ENCODE results near the gene SPRR2D.
"Not testable (repeated sequence)": the region's sequence is repeated elsewhere in the genome, so short reads cannot be mapped to it uniquely, and the experiment has no call there.

DNA sequence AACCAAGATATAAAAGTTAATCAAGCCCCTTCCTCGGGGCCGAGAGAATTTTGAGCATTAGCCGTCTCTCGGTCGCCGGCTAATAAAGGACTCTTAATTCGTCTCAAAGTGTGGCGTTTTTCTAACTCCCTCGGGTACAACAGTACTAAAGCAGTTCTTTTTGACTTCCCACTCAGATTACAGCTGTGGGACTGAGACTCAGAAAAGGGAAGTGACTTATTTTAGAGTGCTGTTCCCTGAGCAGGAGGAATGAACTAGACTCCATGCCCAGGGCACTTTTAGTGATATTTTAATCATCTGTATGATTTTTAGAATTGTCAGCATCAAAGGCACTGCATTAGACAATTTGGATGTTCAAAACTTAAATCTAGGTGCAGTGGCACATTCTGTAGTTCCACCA is 18.6 kb downstream of the SPRR2D start:
- TF ChIP-seq EZH2 (IDR thresholded peaks at IDR 0.05; ENCODE audit: low read depth, unreplicated experiment); POLR2AphosphoS5 (IDR thresholded peaks at IDR 0.05; ENCODE audit: low read depth); CREB1 (CRISPR knock-in tag; IDR thresholded peaks at IDR 0.05; ENCODE audit: low read depth); EZH2phosphoT487 (IDR thresholded peaks at IDR 0.05; ENCODE audit: unreplicated experiment); JUNB (IDR thresholded peaks at IDR 0.05; ENCODE audit: unreplicated experiment); ZNF331 (CRISPR knock-in tag; IDR thresholded peaks at IDR 0.05; ENCODE audit: low read depth); NANOG (IDR thresholded peaks at IDR 0.05; ENCODE audit: borderline replicate concordance); ZNF114 (CRISPR knock-in tag; IDR thresholded peaks at IDR 0.05); STAT1 (IDR thresholded peaks at IDR 0.05; ENCODE audit: unreplicated experiment): not testable (repeated sequence)
- TF ChIP-seq, protein P1, sequence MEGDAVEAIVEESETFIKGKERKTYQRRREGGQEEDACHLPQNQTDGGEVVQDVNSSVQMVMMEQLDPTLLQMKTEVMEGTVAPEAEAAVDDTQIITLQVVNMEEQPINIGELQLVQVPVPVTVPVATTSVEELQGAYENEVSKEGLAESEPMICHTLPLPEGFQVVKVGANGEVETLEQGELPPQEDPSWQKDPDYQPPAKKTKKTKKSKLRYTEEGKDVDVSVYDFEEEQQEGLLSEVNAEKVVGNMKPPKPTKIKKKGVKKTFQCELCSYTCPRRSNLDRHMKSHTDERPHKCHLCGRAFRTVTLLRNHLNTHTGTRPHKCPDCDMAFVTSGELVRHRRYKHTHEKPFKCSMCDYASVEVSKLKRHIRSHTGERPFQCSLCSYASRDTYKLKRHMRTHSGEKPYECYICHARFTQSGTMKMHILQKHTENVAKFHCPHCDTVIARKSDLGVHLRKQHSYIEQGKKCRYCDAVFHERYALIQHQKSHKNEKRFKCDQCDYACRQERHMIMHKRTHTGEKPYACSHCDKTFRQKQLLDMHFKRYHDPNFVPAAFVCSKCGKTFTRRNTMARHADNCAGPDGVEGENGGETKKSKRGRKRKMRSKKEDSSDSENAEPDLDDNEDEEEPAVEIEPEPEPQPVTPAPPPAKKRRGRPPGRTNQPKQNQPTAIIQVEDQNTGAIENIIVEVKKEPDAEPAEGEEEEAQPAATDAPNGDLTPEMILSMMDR (conservative IDR thresholded peaks at IDR 0.05; ENCODE audit: low read depth in 2 of 2) = not testable (repeated sequence)
- TF ChIP-seq, protein P2, sequence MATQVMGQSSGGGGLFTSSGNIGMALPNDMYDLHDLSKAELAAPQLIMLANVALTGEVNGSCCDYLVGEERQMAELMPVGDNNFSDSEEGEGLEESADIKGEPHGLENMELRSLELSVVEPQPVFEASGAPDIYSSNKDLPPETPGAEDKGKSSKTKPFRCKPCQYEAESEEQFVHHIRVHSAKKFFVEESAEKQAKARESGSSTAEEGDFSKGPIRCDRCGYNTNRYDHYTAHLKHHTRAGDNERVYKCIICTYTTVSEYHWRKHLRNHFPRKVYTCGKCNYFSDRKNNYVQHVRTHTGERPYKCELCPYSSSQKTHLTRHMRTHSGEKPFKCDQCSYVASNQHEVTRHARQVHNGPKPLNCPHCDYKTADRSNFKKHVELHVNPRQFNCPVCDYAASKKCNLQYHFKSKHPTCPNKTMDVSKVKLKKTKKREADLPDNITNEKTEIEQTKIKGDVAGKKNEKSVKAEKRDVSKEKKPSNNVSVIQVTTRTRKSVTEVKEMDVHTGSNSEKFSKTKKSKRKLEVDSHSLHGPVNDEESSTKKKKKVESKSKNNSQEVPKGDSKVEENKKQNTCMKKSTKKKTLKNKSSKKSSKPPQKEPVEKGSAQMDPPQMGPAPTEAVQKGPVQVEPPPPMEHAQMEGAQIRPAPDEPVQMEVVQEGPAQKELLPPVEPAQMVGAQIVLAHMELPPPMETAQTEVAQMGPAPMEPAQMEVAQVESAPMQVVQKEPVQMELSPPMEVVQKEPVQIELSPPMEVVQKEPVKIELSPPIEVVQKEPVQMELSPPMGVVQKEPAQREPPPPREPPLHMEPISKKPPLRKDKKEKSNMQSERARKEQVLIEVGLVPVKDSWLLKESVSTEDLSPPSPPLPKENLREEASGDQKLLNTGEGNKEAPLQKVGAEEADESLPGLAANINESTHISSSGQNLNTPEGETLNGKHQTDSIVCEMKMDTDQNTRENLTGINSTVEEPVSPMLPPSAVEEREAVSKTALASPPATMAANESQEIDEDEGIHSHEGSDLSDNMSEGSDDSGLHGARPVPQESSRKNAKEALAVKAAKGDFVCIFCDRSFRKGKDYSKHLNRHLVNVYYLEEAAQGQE (IDR thresholded peaks at IDR 0.05; ENCODE audit: unreplicated experiment) = not testable (repeated sequence)
- TF ChIP-seq, protein P3, sequence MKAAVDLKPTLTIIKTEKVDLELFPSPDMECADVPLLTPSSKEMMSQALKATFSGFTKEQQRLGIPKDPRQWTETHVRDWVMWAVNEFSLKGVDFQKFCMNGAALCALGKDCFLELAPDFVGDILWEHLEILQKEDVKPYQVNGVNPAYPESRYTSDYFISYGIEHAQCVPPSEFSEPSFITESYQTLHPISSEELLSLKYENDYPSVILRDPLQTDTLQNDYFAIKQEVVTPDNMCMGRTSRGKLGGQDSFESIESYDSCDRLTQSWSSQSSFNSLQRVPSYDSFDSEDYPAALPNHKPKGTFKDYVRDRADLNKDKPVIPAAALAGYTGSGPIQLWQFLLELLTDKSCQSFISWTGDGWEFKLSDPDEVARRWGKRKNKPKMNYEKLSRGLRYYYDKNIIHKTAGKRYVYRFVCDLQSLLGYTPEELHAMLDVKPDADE (IDR thresholded peaks at IDR 0.05) = not testable (repeated sequence)
- TF ChIP-seq, protein P4, sequence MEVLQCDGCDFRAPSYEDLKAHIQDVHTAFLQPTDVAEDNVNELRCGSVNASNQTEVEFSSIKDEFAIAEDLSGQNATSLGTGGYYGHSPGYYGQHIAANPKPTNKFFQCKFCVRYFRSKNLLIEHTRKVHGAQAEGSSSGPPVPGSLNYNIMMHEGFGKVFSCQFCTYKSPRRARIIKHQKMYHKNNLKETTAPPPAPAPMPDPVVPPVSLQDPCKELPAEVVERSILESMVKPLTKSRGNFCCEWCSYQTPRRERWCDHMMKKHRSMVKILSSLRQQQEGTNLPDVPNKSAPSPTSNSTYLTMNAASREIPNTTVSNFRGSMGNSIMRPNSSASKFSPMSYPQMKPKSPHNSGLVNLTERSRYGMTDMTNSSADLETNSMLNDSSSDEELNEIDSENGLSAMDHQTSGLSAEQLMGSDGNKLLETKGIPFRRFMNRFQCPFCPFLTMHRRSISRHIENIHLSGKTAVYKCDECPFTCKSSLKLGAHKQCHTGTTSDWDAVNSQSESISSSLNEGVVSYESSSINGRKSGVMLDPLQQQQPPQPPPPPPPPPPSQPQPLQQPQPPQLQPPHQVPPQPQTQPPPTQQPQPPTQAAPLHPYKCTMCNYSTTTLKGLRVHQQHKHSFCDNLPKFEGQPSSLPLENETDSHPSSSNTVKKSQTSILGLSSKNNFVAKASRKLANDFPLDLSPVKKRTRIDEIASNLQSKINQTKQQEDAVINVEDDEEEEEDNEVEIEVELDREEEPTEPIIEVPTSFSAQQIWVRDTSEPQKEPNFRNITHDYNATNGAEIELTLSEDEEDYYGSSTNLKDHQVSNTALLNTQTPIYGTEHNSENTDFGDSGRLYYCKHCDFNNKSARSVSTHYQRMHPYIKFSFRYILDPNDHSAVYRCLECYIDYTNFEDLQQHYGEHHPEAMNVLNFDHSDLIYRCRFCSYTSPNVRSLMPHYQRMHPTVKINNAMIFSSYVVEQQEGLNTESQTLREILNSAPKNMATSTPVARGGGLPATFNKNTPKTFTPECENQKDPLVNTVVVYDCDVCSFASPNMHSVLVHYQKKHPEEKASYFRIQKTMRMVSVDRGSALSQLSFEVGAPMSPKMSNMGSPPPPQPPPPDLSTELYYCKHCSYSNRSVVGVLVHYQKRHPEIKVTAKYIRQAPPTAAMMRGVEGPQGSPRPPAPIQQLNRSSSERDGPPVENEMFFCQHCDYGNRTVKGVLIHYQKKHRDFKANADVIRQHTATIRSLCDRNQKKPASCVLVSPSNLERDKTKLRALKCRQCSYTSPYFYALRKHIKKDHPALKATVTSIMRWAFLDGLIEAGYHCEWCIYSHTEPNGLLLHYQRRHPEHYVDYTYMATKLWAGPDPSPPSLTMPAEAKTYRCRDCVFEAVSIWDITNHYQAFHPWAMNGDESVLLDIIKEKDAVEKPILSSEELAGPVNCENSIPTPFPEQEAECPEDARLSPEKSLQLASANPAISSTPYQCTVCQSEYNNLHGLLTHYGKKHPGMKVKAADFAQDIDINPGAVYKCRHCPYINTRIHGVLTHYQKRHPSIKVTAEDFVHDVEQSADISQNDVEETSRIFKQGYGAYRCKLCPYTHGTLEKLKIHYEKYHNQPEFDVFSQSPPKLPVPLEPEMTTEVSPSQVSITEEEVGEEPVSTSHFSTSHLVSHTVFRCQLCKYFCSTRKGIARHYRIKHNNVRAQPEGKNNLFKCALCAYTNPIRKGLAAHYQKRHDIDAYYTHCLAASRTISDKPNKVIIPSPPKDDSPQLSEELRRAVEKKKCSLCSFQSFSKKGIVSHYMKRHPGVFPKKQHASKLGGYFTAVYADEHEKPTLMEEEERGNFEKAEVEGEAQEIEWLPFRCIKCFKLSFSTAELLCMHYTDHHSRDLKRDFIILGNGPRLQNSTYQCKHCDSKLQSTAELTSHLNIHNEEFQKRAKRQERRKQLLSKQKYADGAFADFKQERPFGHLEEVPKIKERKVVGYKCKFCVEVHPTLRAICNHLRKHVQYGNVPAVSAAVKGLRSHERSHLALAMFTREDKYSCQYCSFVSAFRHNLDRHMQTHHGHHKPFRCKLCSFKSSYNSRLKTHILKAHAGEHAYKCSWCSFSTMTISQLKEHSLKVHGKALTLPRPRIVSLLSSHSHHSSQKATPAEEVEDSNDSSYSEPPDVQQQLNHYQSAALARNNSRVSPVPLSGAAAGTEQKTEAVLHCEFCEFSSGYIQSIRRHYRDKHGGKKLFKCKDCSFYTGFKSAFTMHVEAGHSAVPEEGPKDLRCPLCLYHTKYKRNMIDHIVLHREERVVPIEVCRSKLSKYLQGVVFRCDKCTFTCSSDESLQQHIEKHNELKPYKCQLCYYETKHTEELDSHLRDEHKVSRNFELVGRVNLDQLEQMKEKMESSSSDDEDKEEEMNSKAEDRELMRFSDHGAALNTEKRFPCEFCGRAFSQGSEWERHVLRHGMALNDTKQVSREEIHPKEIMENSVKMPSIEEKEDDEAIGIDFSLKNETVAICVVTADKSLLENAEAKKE (CRISPR knock-in tag; IDR thresholded peaks at IDR 0.05) = not testable (repeated sequence)
